Measurements from ENCODE around the gene TRABD2B. TPM values are rescaled to one million over a fixed set of nuclear protein-coding genes. Genes with fewer than 3 reads are reported as not detected.

TRABD2B gene
- total RNA-seq, 1 experiment from 2014 or later, result 0.05 TPM

DNA sequence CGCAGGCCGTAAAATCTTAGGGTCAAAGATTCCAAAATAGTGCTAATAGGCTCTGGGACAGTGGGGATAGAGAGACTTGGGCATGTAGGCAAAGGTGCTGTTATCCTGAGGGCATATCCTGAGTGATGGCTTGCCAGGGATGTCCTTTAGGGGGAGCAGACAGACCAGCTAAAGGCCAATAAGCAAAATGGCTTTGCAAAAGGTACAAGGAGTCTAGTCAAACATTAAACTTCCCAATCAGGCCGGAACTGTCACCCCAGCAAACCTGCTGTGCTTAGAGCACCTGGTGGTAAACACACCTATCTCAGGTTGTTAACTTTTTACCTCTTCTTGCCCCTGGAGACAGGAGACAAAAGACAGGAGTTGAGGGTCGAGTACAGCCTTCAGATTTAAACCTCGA, 49.1 kb downstream of the TRABD2B start (continued):
- TF ChIP-seq, protein P1, sequence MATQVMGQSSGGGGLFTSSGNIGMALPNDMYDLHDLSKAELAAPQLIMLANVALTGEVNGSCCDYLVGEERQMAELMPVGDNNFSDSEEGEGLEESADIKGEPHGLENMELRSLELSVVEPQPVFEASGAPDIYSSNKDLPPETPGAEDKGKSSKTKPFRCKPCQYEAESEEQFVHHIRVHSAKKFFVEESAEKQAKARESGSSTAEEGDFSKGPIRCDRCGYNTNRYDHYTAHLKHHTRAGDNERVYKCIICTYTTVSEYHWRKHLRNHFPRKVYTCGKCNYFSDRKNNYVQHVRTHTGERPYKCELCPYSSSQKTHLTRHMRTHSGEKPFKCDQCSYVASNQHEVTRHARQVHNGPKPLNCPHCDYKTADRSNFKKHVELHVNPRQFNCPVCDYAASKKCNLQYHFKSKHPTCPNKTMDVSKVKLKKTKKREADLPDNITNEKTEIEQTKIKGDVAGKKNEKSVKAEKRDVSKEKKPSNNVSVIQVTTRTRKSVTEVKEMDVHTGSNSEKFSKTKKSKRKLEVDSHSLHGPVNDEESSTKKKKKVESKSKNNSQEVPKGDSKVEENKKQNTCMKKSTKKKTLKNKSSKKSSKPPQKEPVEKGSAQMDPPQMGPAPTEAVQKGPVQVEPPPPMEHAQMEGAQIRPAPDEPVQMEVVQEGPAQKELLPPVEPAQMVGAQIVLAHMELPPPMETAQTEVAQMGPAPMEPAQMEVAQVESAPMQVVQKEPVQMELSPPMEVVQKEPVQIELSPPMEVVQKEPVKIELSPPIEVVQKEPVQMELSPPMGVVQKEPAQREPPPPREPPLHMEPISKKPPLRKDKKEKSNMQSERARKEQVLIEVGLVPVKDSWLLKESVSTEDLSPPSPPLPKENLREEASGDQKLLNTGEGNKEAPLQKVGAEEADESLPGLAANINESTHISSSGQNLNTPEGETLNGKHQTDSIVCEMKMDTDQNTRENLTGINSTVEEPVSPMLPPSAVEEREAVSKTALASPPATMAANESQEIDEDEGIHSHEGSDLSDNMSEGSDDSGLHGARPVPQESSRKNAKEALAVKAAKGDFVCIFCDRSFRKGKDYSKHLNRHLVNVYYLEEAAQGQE (IDR thresholded peaks at IDR 0.05; ENCODE audit: low read depth), result no peak
- TF ChIP-seq POLR2AphosphoS5 (IDR thresholded peaks at IDR 0.05; ENCODE audit: low read depth, low read length), result no peak

DNA sequence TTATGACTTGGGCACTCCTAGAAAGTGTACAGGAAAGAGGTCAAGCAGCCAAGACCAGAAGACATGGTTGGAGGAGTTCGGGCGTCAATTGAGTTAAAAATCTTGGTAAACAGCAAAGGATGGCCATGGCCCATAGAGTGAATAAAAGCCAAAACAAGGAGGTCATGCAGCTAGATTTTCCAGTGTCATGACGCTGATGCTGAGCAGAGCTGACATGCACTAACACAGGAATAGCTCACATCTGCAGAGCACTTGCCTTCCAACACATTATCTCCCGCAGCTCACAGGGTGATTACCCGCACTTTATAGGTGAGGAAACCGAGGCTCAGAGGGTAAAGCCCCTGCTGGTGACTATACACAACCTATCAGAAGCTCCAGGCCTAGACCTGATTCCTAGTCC, 49.7 kb downstream of the TRABD2B start:
- ChIA-PET RAD21 (ENCODE audit: low non-redundant PET in 1 of 2, low total read pairs in 2 of 2, uncharacterized antibody in 2 of 2, unreplicated experiment in 2 of 2) (no interaction called here), CTCF (no interaction called here), POLR2A (no interaction called here)
- peaks cover 11% of the 10 kb centered on the region; the same call in 1 of the 2 replicates for H3K27me3 ChIP-seq (ENCODE audit: insufficient read depth, low read length)
- no peaks in the 10 kb centered on the region for H3K79me2 ChIP-seq (ENCODE audit: insufficient read depth, low read length)
- BruUV-seq (replicated peaks), result no TSS peak
- no peak overlapping the region for H2AFZ ChIP-seq (ENCODE audit: low read depth, low read length, poor library complexity, severe bottlenecking)
- no peaks in the 10 kb centered on the region for H4K20me1 ChIP-seq (ENCODE audit: insufficient read depth)
- DNase-seq (ENCODE audit: low read depth, low spot score) (no peak), ATAC-seq (no peak)
- H3K9me3 ChIP-seq (ENCODE audit: control insufficient read depth in 1 of 2, insufficient read depth in 1 of 2, low read depth in 1 of 2, low read length in 2 of 2), result no peaks in the 10 kb centered on the region
- no peak overlapping the region for H3K4me2 ChIP-seq (ENCODE audit: low read length)
- H3K4me1 ChIP-seq (ENCODE audit: control insufficient read depth in 1 of 2, insufficient read depth in 2 of 2, low read length in 2 of 2), result no peaks in the 10 kb centered on the region
- no peak overlapping the region for H3K27ac ChIP-seq (ENCODE audit: low read depth, low read length)
- H3K9me2 ChIP-seq (ENCODE audit: insufficient read depth), result no peaks in the 10 kb centered on the region
- no peak overlapping the region for H3K4me3 ChIP-seq (replicated peaks in 1 of 2; ENCODE audit: low read depth in 1 of 2, low read length in 2 of 2)
- H3K9ac ChIP-seq (ENCODE audit: low read length), result no peak overlapping the region
- H3K36me3 ChIP-seq (ENCODE audit: control insufficient read depth in 1 of 2, insufficient read depth in 2 of 2, low read length in 2 of 2), result no peaks in the 10 kb centered on the region
- intact Hi-C loops (cut with micrococcal nuclease), result no loop called here
- no peak for TF ChIP-seq ELF1 (IDR thresholded peaks at IDR 0.05; ENCODE audit: borderline replicate concordance, low read depth)
- no peak for TF ChIP-seq RAD21 (IDR thresholded peaks at IDR 0.05; ENCODE audit: low read depth)
- no peak for TF ChIP-seq POLR2AphosphoS5 (IDR thresholded peaks at IDR 0.05; ENCODE audit: low read depth, low read length)
- TF ChIP-seq ZFX (IDR thresholded peaks at IDR 0.05), result no peak
- TF ChIP-seq, protein P2, sequence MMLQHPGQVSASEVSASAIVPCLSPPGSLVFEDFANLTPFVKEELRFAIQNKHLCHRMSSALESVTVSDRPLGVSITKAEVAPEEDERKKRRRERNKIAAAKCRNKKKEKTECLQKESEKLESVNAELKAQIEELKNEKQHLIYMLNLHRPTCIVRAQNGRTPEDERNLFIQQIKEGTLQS (IDR thresholded peaks at IDR 0.05), result no peak
- no peak for TF ChIP-seq YY1 (IDR thresholded peaks at IDR 0.05; ENCODE audit: extremely low read depth, insufficient replicate concordance, low read depth, low read length)
- TF ChIP-seq ZNF274 (IDR thresholded peaks at IDR 0.05; ENCODE audit: low read depth, low read length), result no peak
- TF ChIP-seq, protein P3, sequence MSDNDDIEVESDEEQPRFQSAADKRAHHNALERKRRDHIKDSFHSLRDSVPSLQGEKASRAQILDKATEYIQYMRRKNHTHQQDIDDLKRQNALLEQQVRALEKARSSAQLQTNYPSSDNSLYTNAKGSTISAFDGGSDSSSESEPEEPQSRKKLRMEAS (IDR thresholded peaks at IDR 0.05), result no peak
- no peak for TF ChIP-seq SIN3A (IDR thresholded peaks at IDR 0.05; ENCODE audit: low read depth)
- TF ChIP-seq, protein P4, sequence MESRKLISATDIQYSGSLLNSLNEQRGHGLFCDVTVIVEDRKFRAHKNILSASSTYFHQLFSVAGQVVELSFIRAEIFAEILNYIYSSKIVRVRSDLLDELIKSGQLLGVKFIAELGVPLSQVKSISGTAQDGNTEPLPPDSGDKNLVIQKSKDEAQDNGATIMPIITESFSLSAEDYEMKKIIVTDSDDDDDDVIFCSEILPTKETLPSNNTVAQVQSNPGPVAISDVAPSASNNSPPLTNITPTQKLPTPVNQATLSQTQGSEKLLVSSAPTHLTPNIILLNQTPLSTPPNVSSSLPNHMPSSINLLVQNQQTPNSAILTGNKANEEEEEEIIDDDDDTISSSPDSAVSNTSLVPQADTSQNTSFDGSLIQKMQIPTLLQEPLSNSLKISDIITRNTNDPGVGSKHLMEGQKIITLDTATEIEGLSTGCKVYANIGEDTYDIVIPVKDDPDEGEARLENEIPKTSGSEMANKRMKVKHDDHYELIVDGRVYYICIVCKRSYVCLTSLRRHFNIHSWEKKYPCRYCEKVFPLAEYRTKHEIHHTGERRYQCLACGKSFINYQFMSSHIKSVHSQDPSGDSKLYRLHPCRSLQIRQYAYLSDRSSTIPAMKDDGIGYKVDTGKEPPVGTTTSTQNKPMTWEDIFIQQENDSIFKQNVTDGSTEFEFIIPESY (IDR thresholded peaks at IDR 0.05; ENCODE audit: extremely low read depth, insufficient replicate concordance, low read length), result no peak
- no peak for TF ChIP-seq SRF (IDR thresholded peaks at IDR 0.05; ENCODE audit: low read depth)
- TF ChIP-seq EGR1 (IDR thresholded peaks at IDR 0.05; ENCODE audit: low read depth), result no peak
- no peak for TF ChIP-seq CEBPB (IDR thresholded peaks at IDR 0.05; ENCODE audit: low read depth)
- TF ChIP-seq, protein P1 (IDR thresholded peaks at IDR 0.05; ENCODE audit: low read depth), result no peak
- TF ChIP-seq JUND (IDR thresholded peaks at IDR 0.05), result no peak

All from HCT116 (cell line).